Brain microvascular endothelial cell (primary cell): ENCODE results near the gene RNF6.

ENCODE experiments used
- DNase-seq: peaks from one replicate; pipeline ENCODE4 v3.0.0-alpha.2; 2020
- H3K27ac ChIP-seq: fragments of 250-450 bp; sonication (Bioruptor Pico); 2 replicates; pipeline ENCODE4 v1.5.1; 2020; ENCODE audit warnings: mild to moderate bottlenecking, moderate library complexity
- H3K27me3 ChIP-seq: fragments of 250-450 bp; sonication (Bioruptor Pico); replicated peaks from 2 replicates; pipeline ENCODE4 v1.5.1; 2020; ENCODE audit warnings: mild to moderate bottlenecking
- H3K36me3 ChIP-seq: fragments of 250-450 bp; sonication (Bioruptor Pico); replicated peaks from 2 replicates; pipeline ENCODE4 v1.5.1; 2020; ENCODE audit warnings: mild to moderate bottlenecking
- H3K4me3 ChIP-seq: 2 replicates; pipeline ENCODE4 v1.5.1; 2011; ENCODE audit warnings: low read depth, mild to moderate bottlenecking, control low read depth, low read length, moderate library complexity
- CTCF ChIP-seq: IDR thresholded peaks from 2 replicates; pipeline ENCODE4 v1.5.1; 2011; ENCODE audit warnings: low read depth, mild to moderate bottlenecking, moderate library complexity, low read length, control low read depth, inconsistent platforms; ENCODE audit errors: missing control alignments
- in situ Hi-C: cut with HindIII; loops from 2 replicates; pipeline ENCODE4 v1.10.0; 2017; ENCODE audit warnings: low sequenced_read_pairs, low pct_ligation_motif_present

RNF6 gene

GRCh38 chr13:26183416-26183815 is 38.7 kb downstream of the RNF6 start:
- no peak for TF ChIP-seq CTCF
- Histone ChIP-seq H3K27ac (no peak overlapping the region), H3K27me3 (no peaks in the 10 kb centered on the region), H3K4me3 (no peak overlapping the region), H3K36me3 (no peaks in the 10 kb centered on the region)
- in situ Hi-C loops = loop anchor here (25.0 kb wide), 1 partner anchor 304 kb away; no protein-coding TSS in a partner anchor
- DNase-seq = no peak

- no peak for TF ChIP-seq CTCF
- in situ Hi-C loops = loop anchor here (25.0 kb wide), 1 partner anchor 308 kb away; no protein-coding TSS in a partner anchor
- no peaks in the 10 kb centered on the region for H3K27me3 ChIP-seq
- no peak for DNase-seq
- no peaks in the 10 kb centered on the region for H3K36me3 ChIP-seq
- H3K4me3 ChIP-seq = no peak overlapping the region
- H3K27ac ChIP-seq = no peak overlapping the region
Measured at GRCh38 chr13:26179344-26179743, 42.8 kb downstream of the RNF6 start.

DNA sequence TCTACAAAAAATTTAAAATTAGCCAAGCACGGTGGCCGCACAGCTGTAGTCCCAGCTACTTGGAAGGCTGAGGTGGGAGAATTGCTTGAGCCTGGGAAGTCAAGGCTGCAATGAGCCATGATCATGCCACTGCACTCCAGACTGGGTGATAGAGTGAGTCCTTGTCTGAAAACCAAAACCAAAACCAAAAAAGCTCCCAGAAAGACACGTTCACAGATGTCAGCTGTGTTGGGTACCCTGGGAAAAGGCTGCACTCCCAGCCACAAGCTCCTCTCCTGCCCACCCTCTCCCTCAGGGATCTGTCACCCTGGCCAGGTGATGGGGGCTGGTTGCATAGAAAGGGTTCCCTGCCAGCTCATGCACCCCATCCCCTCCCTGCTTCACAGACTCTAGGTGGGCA is 53.3 kb downstream of the RNF6 start:
- no peaks in the 10 kb centered on the region for H3K36me3 ChIP-seq
- in situ Hi-C loops = no loop called here
- no peak for TF ChIP-seq CTCF
- H3K27me3 ChIP-seq = no peaks in the 10 kb centered on the region
- no peak overlapping the region for H3K27ac ChIP-seq
- DNase-seq = no peak
- H3K4me3 ChIP-seq = no peak overlapping the region

- Histone ChIP-seq H3K27ac (no peak overlapping the region), H3K36me3 (no peaks in the 10 kb centered on the region), H3K4me3 (no peak overlapping the region), H3K27me3 (peaks cover 2% of the 10 kb centered on the region)
- no peak for TF ChIP-seq CTCF
- peak; percentile 5 for DNase-seq
- in situ Hi-C loops = no loop called here
Measured at GRCh38 chr13:26168237-26168814, 53.8 kb downstream of the RNF6 start.

- in situ Hi-C loops = no loop called here
- no peak overlapping the region for H3K4me3 ChIP-seq
- peaks cover 2% of the 10 kb centered on the region for H3K27me3 ChIP-seq
- no peak for DNase-seq
- H3K36me3 ChIP-seq = no peaks in the 10 kb centered on the region
- no peak for TF ChIP-seq CTCF
- H3K27ac ChIP-seq = no peak overlapping the region
Measured at GRCh38 chr13:26163812-26164211, 58.3 kb downstream of the RNF6 start.
